NCI-H1092 treated with DMSO at 0.1 percent for 48 hours (cell line): ENCODE measurements around the gene GABBR2.

Experiments
- DNase-seq: peaks from one replicate; lab custom pipeline; 2025; lab: John Stamatoyannopoulos, UW

Gene GABBR2

GRCh38 chr9:98402019-98402840 is 306.5 kb downstream of the GABBR2 start:
- DNase-seq: no peak

GRCh38 chr9:98401140-98402018 is 307.4 kb downstream of the GABBR2 start:
- no peak for DNase-seq

GRCh38 chr9:98399950-98400683 is 308.6 kb downstream of the GABBR2 start:
- no peak for DNase-seq

- DNase-seq: no peak
These were observed 312.1 kb downstream of the GABBR2 start for GRCh38 chr9:98396656-98397055.

- no peak for DNase-seq
These were observed 312.5 kb downstream of the GABBR2 start for GRCh38 chr9:98396236-98396635.

- no peak for DNase-seq
These were observed 316.9 kb downstream of the GABBR2 start for GRCh38 chr9:98391867-98392266.

- DNase-seq: no peak
These were observed 317.3 kb downstream of the GABBR2 start for GRCh38 chr9:98391406-98391805.

- DNase-seq: no peak
These were observed 323.0 kb downstream of the GABBR2 start for GRCh38 chr9:98385751-98386150.

- DNase-seq: no peak
These were observed 325.0 kb downstream of the GABBR2 start for GRCh38 chr9:98383758-98384157.

- DNase-seq: no peak
These were observed 327.2 kb downstream of the GABBR2 start for GRCh38 chr9:98381311-98382103.

GRCh38 chr9:98380065-98380681 is 328.6 kb downstream of the GABBR2 start:
- DNase-seq: no peak

- no peak for DNase-seq
These were observed 329.2 kb downstream of the GABBR2 start for GRCh38 chr9:98379572-98379971.

- DNase-seq: no peak
These were observed 329.9 kb downstream of the GABBR2 start for GRCh38 chr9:98378794-98379193.

- DNase-seq: no peak
These were observed 330.4 kb downstream of the GABBR2 start for GRCh38 chr9:98378206-98378780.

GRCh38 chr9:98375138-98375726 is 333.5 kb downstream of the GABBR2 start:
- DNase-seq: no peak

GRCh38 chr9:98374385-98375051 is 334.2 kb downstream of the GABBR2 start:
- no peak for DNase-seq

GRCh38 chr9:98373609-98374008 is 335.1 kb downstream of the GABBR2 start:
- no peak for DNase-seq

- DNase-seq: no peak
These were observed 336.5 kb downstream of the GABBR2 start for GRCh38 chr9:98372077-98372836.

GRCh38 chr9:98370976-98371315 is 337.8 kb downstream of the GABBR2 start:
- no peak for DNase-seq
